Kidney (tissue), 14 donors: ENCODE measurements around the gene ZNF22. TPM values are rescaled to one million over a fixed set of nuclear protein-coding genes. Genes with fewer than 3 reads are reported as not detected.

Experiments
- DNase-seq, 5 donors: peaks; one replicate each; pipeline ENCODE4 v3.0.0-alpha.2; 2013 to 2020
- FAIRE-seq: peaks from 2 replicates; lab custom pipeline; 2012; peaks lifted over from hg19 to GRCh38; lab: Jason Lieb, UNC
- H3K27ac ChIP-seq, 2 donors: one replicate each; pipeline ENCODE4 v1.7.0; 2013; ENCODE audit warnings: low read depth in 2 of 2, low read length in 2 of 2, inconsistent platforms in 1 of 2
- H3K27me3 ChIP-seq: one replicate; pipeline ENCODE4 v1.7.1; 2013; ENCODE audit warnings: low read length, inconsistent platforms; ENCODE audit not compliant: control insufficient read depth, insufficient read depth
- H3K36me3 ChIP-seq, 3 donors: one replicate each; pipeline versions ENCODE4 v1.7.0 to v1.7.1; 2013; ENCODE audit warnings: low read length in 3 of 3, control low read depth in 1 of 3, inconsistent platforms in 1 of 3; ENCODE audit not compliant: insufficient read depth in 3 of 3, control insufficient read depth in 2 of 3
- H3K4me1 ChIP-seq, 3 donors: one replicate each; pipeline versions ENCODE4 v1.7.0 to v1.7.1; 2013; ENCODE audit warnings: low read length in 3 of 3, inconsistent platforms in 1 of 3, low read depth in 1 of 3; ENCODE audit not compliant: control insufficient read depth in 2 of 3, insufficient read depth in 2 of 3
- H3K4me3 ChIP-seq, 3 donors: one replicate each; pipeline versions ENCODE4 v1.7.0 to v1.8.1; 2013; ENCODE audit warnings: low read length in 3 of 3, control low read depth in 1 of 3, inconsistent platforms in 1 of 3
- H3K9ac ChIP-seq, 3 donors: one replicate each; pipeline versions ENCODE4 v1.7.0 to v1.7.1; 2013; ENCODE audit warnings: low read length in 3 of 3, control low read depth in 1 of 3, inconsistent platforms in 1 of 3
- H3K9me3 ChIP-seq, 3 donors: one replicate each; pipeline versions ENCODE4 v1.7.0 to v1.7.1; 2013; ENCODE audit warnings: low read length in 3 of 3, control low read depth in 1 of 3, inconsistent platforms in 1 of 3; ENCODE audit not compliant: control insufficient read depth in 2 of 3, insufficient read depth in 1 of 3
- intact Hi-C: fragments of 100-400 bp; cut with DNase I; formaldehyde crosslinking; loops from one replicate; pipeline ENCODE4 v1.11.1; 2022
- polyA plus RNA-seq: library from polyadenylated mRNA; stranded (reverse); fragments of 350-450 nt; fragmentation: Illumina TruSeq; extraction: RNeasy Lipid Tissue Mini Kit (QIAGEN cat#74804); gene quantifications from one replicate; pipeline ENCODE4 v1.2.3, GENCODE V29; 2014; ENCODE audit warnings: low read depth, low replicate concordance; ENCODE audit not compliant: insufficient read depth
- total RNA-seq: library from RNA; stranded (reverse); fragmentation: NEBNext Ultra II Directional; extraction: Animal tissue kit (Norgen Biotek cat#: 25700); gene quantifications from one replicate; pipeline ENCODE4 v1.2.1, GENCODE V29; 2021
- TF ChIP-seq, protein P1 (sequence below): IDR thresholded peaks from 3 replicates; pipeline ENCODE4 v1.5.1; 2012; ENCODE audit warnings: mild to moderate bottlenecking, moderate library complexity, borderline replicate concordance; ENCODE audit not compliant: insufficient read depth; ENCODE audit errors: extremely low read depth
- donor health status: control.
- donor health status: control.
- donor health status: control.
- donor health status: control.
- donor health status: control.
- donor health status: DM: yes; HTN: yes; CAD: no.
- donor health status: Normal renal cell carcinoma (clear cell type).

The ZNF22 gene
- total and polyA plus RNA-seq, 2 donors from 2014 or later: 18.7 to 24.5 TPM

DNA sequence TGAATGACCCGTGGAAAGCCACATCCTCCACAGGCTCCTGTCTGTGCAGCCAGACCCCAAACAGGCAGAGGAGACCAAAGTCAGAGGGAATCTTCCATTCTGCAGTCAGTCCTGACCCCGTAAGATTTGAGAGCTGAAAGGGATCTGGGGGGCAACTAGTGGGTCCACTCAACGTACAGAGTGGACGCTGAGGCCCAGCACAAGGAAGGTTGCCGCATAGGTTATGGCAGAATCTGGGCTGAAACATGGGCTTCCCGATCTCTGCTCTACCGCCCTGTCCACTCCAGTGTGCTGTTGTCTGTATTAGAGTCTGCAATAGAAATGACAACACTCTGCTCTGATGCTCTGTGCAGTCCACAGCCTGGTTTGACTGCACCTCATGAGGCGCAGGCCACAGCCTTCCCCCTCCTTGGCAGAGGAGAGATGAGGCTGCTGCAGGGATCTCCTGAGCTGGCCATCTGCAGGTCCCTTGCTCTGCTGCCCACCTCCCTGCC lies 7.9 kb upstream of the ZNF22 start:
- intact Hi-C loops: no loop called here
- no peak overlapping the region for H3K4me3 ChIP-seq

DNA sequence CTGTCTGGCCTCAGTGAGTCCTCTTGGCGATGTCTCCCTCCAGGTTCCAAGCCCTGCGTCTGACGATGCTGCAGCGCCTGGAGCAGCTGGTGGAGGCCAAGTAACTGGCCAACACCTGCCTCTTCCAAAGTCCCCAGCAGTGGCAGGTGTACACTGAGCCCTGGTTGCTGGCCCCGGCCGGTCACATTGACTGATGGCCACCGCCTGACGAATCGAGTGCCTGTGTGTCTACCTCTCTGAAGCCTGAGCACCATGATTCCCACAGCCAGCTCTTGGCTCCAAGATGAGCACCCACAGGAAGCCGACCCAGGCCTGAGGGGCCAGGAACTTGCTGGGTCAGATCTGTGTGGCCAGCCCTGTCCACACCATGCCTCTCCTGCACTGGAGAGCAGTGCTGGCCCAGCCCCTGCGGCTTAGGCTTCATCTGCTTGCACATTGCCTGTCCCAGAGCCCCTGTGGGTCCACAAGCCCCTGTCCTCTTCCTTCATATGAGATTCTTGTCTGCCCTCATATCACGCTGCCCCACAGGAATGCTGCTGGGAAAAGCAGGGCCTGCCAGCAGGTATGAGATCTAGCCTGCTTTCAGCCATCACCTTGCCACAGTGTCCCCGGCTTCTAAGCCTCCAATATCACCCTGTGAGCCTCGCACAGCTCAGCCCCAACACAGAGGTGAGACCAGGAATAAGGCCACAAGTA lies 7.3 kb upstream of the ZNF22 start:
- Histone ChIP-seq H3K36me3 (peaks cover 0 to 30% (median 25%) of the 10 kb centered on the region in 3 donors), H3K4me1 (peaks cover 0 to 40% (median 26%) of the 10 kb centered on the region in 3 donors), H3K9ac (no peak overlapping the region), H3K9me3 (no peaks in the 10 kb centered on the region), H3K27ac (no peak overlapping the region), H3K4me3 (no peak overlapping the region), H3K27me3 (no peaks in the 10 kb centered on the region)
- intact Hi-C loops: no loop called here
- DNase-seq: peak in 2 of 5 donors; percentile 31 to 68
- no peak for FAIRE-seq
- TF ChIP-seq, protein P1, sequence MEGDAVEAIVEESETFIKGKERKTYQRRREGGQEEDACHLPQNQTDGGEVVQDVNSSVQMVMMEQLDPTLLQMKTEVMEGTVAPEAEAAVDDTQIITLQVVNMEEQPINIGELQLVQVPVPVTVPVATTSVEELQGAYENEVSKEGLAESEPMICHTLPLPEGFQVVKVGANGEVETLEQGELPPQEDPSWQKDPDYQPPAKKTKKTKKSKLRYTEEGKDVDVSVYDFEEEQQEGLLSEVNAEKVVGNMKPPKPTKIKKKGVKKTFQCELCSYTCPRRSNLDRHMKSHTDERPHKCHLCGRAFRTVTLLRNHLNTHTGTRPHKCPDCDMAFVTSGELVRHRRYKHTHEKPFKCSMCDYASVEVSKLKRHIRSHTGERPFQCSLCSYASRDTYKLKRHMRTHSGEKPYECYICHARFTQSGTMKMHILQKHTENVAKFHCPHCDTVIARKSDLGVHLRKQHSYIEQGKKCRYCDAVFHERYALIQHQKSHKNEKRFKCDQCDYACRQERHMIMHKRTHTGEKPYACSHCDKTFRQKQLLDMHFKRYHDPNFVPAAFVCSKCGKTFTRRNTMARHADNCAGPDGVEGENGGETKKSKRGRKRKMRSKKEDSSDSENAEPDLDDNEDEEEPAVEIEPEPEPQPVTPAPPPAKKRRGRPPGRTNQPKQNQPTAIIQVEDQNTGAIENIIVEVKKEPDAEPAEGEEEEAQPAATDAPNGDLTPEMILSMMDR: no peak

More for the DNA sequence above, 7.9 kb upstream of the ZNF22 start:
- FAIRE-seq (no peak), DNase-seq (peak in 1 of 5 donors; percentile 2)
- Histone ChIP-seq H3K27me3 (no peaks in the 10 kb centered on the region), H3K27ac (no peak overlapping the region), H3K9me3 (no peaks in the 10 kb centered on the region), H3K9ac (no peak overlapping the region), H3K36me3 (peaks cover 0 to 36% (median 26%) of the 10 kb centered on the region in 3 donors), H3K4me1 (peaks cover 0 to 35% (median 26%) of the 10 kb centered on the region in 3 donors)
- TF ChIP-seq, protein P1: no peak

DNA sequence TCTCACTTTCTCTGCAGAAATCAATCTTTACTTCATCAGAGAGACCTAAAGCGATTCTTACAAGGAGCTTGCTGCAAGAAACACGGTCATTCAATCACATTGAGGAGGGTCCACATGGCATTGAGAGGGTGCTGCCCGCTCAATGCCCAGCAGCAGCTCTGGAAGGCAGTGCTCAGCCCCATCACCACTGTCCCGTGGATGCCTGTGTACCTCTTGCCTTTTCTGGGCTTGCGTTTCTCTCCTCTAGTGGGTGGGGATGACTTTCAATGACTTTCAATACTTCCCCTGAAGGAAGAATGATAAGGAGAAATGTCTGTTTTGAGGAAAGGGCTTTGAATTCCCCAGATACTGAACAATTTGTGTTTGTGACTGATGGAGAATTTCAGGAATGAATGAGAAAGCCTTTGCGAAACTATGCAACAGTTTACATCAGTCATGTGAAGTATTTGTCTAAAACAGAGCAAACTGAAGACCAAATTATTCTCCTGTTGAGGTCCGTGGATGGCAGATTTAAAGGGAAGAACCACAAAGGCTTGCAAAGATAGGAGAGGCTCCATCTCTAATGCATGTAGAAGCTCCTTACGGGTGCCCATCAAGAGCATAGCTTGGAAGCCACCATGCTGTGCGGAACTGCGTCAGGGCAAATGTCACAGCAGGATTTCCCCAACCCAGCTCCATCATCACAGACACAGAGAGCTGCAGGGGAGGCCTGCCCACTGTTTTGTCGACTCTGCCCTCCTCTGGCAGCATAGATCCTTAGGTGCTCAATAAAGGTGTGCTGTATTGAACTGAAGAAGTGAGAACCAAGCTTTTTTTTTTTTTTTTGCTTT lies 6.6 kb upstream of the ZNF22 start:
- H3K9me3 ChIP-seq: no peaks in the 10 kb centered on the region
- no peaks in the 10 kb centered on the region for H3K27me3 ChIP-seq
- TF ChIP-seq, protein P1: no peak
- H3K4me3 ChIP-seq: no peak overlapping the region
- H3K36me3 ChIP-seq: peaks cover 0 to 22% (median 17%) of the 10 kb centered on the region in 3 donors
- no peak overlapping the region for H3K9ac ChIP-seq
- no peak for DNase-seq
- peaks cover 0 to 40% (median 26%) of the 10 kb centered on the region in 3 donors for H3K4me1 ChIP-seq
- no peak overlapping the region for H3K27ac ChIP-seq
- intact Hi-C loops: no loop called here
- no peak for FAIRE-seq
